GM21576 (cell line): ENCODE measurements around the gene ETNK2.

Experiments used
- ATAC-seq: cut with Tn5 transposase; IDR thresholded peaks from one replicate; pipeline ENCODE4 v1.9.1; 2021; ENCODE audit warnings: mild to moderate bottlenecking, moderate library complexity; ENCODE audit not compliant: unreplicated experiment

Gene ETNK2

DNA sequence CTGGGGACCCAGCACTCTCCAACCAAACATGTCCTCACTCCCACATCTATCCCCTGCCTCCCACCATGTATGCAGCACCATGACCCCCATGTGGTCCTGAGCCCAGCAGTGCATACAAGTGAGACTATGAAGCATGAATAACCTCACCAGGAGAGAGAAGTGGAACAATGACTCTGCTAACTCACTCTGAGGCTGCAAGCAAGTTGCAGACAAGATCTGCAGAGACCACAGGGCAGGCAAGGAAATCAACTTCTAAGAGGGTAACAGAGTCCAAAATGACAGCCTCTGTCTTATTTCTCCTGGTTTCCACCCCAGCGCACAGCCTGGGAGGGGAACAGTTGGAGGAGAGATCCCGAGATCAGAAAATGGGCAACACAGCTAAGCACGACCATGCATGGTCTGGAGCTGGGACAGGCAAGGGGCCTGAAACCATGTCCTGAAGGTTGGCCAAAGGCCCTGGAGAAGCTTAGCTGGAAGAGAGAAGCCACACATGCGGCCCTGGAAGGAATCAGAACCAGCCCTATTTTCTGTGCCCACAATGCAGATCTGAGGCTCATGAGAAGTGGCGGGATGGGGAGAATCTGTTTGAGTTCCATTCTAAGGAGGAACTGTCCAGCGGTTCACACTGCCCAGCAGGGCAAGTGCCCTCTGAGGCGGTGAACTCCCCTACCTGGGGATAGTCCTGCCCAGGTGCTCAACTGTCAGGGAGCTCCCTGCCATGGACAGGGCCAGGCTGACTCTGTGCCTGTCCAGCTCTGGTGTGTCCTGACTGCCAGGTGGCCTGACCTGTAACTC, 26.8 kb upstream of the ETNK2 start:
- no peak for ATAC-seq

DNA sequence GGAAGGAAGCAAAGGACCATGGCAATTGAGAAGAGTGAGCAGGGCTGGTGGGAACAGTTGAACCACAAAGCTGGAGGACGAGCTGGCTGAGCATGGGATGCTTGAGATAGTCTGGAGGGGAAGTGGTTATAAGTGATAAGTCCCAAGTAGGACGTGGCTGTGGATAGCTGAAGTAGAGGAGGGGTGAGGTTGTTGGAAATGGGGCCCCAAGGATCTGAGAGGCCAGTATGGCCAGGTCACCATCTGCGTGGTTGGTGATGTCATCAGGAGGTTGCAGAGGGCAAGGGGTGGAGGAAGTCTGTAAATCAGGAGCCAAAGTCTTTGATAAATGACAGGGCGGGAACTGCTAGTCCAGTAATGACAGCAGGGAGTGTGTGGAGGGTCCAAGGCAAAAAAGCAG, 25.3 kb upstream of the ETNK2 start:
- no peak for ATAC-seq

DNA sequence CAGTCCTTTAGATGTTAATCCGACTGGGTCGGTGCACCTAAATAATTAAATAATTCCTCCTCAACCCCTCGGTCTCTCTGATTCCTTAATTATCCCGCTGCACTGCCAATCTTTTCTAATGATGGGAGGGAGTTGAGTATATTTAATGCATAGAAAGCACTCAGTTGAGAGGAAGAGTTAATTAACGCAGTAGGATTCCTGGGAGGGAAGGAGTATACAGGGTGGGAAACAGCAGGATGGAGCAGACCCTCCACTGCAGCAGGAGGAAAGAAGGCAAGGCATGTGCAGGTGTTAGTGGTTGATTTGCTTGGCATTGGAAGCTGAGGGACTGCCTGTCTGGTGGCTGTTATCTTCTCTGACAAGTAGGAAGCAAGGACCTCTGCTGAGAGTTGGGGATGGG, 24.2 kb upstream of the ETNK2 start:
- ATAC-seq = no peak

DNA sequence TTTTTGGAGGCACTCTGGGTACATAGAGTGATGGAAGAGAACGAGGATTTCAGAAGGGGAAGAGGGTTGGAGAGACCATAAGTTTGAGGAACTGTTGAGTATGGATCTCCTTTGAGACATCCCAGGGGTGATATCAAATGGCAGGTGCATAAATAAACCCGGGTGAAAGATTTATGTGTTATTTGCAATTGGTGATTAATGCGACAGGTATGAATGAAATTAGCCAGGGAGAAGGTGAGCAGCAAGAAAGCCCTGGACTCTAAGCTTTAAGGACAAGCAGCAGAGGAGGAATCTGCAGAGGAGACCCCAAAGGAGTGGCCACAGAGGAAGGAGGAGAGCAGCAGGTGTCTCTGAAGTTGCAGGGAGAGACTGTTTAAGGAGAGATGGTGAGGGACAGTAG, 23.1 kb upstream of the ETNK2 start:
- no peak for ATAC-seq

DNA sequence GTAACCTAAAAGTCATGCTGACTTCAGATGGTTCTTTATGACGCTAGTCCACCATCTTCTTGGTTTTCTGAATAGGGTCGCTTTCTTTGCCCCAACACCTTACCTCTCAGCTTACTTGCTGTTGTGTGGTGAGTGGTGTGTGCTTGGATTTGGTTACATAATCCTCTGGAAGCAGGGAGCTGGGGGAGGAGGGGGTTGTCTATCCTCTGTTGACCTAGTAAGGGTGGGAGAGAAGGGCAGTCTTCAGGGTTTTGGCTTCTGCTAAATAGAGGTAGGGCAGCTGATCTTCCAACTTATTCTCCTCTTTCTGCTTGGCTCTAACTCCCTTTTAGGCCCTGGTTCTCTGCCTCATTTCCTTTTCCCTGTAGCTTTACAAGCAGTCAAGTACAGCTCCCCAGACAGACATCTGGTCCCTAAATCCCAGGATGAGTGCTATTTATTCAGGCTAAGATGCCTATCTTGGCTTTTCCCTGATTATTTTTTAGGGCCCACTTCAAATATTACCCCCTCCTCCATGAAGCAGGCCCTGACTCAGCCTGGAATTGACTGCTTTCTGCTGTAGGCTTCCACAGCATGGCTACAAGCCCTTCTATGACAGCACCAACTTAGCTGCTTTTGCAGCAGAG, 20.7 kb upstream of the ETNK2 start:
- ATAC-seq = no peak

DNA sequence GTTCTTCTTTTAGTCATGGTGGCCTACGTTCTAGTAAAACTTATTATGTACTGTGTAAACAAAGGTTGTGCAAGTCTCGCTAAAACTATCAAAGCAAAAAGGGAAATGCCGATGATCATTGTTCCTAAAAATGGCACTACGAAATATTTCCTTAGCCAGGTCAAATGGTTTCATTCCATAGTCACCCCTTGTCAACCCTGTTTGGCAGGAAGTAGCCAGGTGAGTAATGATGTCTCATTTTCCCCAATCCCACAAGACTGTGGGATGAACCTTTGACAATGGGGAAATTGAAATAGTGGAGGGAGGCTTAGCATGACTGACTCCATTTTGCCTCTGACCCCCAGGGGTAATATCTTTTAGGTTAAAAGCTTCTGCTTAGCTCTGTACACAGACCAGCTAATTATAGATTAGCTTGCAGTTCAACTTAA, 19.9 kb upstream of the ETNK2 start:
- ATAC-seq = no peak

DNA sequence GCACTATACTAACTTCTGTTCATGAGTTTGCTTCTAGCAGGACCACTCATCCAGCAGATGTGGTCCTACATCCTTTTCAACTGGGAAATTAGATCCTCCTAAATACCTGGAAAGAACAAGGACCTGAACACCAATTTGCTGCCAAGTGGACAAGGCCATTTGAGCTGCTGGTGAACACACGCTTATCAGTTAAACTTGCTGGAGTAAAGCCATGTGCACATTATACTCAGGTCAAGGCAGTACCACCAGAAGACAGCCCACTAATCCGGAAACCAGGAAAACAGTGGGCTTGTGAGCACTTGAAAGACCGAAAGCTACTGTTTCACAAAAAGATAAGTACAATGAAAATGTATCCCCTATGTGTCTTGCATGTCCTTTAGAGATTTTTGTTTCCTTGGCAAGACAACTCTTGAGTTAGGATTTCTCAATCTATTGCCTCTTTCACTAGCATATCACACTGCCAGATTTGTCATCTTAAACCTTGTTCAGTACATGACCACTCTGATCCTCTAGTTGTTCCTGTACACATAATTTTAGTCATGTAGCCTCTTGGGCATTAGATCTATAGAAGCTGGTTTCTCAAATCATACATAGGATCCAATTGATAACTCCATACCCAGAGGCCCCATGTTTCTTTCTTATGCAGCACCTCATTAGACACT, 18.8 kb upstream of the ETNK2 start:
- ATAC-seq = no peak

DNA sequence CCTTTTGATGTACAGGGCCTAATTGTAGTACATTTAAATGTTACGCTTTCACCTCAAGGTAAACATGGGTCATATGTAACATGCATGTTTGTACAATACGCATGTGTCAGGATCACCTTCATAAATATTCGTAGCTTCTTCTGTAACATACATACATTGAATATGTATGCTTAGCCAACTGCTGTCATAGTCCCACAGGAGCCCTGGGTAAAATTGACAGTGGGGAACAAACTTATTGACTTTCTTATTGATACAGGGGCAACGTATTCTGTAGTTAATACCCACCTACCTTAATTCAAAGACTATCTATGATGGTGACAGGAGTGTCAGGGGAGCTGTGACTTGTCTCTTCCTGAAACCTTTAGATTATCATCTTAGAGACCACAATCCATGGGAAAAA, 18.0 kb upstream of the ETNK2 start:
- ATAC-seq = no peak

DNA sequence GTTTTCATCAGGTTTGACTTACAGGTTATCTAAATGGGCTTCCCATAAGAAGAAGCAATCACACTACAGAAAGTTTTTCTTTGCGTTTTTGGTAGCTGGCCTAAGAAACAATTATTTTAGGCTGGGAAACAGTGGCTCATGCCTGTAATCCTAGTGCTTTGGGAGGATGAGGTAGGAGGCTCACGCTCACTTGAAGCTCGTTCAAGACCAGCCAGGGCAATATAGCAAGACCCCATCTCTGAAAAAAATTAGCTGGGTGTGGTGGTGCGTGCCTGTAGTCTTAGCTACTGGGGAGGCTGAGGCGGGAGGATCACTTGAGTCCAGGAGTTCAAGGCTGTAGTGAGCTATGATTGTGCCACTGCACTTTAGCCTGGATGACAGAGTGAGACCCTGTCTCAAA, 15.9 kb upstream of the ETNK2 start:
- ATAC-seq = no peak

DNA sequence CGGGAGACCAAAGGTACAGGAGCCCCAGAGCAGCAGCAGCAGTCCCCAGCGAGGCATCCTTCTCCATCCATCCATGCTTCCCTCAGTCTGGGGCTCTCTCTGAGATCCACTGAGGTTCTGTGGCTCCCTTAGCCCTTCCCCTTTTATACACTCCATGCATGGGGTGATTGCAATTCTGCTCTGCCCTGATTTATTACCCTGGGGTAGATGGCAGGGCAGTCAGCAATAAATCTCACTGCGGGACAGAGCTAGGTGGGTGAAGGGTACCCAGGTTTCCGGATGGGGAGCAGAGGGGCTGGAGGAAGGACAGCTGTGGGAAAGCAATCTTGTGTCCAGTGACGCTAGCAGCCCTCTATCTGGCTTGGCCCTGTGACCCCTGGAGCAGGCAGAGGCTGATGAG, 14.4 kb upstream of the ETNK2 start, which contains the start of gene REN:
TSS of gene REN (minus strand) at position 119 of the 400 bp plus-strand sequence. CDS start at position 75, 44 bp downstream.
- ATAC-seq = no peak

DNA sequence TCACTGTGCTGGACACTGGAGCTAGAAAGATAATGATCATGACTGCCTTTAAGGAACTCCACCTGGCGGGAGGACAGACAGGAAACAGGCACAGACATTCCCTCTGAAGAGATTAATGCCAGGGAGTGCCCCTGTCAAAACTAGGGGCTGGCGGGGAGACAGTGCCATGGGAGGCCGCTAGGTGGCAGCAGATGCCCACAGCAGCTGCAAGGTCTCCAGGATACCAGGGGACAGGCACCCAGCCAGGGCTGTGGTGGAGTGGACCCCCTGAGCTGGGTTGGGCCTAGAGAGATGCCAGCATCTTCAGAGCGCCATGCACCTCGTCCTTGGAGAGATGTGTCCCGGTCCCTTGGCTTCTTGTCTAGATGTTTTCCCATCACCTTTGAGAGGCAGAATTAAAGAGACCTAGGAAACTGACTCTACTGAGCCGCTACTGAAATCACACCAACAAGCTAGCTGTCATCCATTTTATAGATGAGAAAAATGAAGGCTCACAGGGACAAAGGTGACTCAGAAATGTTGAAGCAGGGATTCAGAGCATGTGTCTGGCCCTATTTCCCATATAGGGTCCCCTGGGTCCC, 10.7 kb upstream of the ETNK2 start:
- no peak for ATAC-seq

DNA sequence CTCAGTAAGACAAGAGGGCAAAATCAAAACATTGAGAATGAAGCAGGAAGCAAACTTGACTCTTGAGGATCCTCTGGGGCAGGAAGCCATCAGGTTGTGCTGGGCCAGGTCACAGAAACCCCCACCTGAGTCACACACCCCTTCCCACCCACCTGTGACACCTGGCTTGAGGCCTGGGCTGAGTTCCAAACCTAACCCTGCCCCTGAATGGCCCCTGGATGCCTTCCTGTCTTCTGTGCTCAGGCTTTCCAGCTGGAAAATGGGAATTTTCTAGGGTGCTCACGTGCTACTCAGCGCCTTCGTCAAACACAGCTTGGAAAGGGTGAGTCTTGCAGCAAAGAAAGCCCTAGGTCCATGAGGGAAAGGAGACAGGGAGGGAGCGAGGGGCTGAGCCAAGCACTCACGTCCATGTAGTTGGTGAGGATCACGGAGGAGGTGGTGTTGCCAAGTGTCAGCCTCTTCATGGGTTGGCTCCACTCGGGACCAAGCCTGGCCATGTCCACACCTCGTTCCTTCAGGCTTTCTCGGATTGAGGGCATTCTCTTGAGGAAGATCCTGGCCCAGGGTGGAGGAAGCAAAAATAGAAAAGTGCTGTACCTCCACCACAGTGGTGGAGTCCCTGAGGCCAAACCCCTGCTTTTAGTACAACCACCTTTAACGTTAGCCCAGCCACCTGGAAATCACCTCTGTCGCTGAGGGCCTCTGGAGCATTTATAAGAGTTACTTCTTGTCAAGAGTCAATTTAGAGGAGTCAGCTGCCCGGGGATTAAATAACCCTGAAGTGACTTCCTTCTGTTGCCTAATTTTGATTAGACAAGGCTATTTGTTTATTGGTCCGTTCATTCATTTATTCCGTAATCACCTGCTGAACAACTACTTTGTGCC, 10.0 kb upstream of the ETNK2 start:
- no peak for ATAC-seq

DNA sequence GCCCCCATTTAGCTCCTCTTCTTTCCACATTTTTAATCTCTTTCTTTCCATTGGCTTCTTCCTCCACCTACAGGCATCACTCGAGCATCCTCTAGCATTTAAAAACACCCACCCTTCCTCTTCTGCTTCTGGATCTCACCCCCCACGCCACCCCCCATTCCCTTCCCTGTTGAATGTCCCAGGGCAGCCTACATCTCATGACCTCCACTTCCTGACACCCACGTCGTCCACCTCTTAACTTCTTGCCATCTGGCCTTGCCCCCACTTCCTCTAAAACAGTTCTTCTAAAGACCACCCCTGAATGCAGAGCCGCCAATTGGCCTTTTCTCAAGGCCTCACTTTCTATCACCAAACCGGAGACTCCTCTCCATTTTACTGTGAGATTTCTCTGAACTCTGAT, 6.1 kb upstream of the ETNK2 start:
- ATAC-seq = no peak

DNA sequence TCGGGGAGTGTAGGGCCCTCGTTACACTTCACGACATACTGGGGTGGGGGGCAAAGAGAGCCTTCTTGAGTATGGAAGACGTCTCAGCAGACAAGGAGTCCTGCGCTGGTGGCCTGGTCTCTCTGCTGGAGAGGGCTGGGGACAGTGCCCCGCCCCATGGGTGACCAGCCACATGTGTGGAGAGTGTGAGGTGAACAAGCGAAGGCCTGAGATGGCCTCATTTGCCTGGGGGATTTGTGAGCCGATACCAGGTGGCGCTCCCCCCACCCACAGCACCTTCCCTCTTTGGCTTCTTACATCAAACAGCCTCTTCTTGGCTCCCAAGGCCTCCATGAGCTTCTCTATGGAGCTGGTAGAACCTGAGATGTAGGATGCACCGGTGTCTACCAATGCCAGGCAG, 4.0 kb upstream of the ETNK2 start:
- no peak for ATAC-seq

DNA sequence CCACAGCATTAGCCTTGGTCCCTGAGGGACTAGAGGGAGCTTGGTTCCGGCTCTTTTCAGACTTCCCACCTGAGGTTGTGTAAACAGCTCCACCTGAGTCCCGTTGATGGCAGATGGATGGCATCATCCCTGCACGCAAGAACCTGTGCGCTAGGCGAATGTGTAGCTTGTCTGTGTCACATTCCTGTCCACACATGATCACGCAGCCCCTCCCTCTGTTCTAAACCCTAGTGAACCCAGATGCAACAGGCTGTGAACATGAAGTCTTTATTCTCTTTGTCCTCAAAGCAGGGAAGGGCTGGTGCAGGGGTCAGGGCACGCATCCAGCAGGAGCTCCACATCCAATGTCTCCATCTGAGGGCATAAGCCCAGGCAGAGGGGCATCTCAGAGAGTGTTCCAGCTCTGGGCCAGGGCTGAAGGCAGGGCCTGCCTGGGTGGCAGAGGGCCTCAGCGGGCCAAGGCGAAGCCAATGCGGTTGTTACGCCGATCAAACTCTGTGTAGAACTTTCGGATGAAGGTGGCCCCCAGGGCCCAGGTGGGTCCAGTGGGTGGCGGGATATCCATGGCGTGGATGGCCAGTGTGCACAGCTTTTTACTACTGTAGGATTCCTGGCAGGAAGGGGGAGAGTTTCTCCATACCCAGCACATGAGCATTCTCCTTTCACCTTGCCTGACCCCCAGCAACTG, 2.9 kb upstream of the ETNK2 start:
- no peak for ATAC-seq

DNA sequence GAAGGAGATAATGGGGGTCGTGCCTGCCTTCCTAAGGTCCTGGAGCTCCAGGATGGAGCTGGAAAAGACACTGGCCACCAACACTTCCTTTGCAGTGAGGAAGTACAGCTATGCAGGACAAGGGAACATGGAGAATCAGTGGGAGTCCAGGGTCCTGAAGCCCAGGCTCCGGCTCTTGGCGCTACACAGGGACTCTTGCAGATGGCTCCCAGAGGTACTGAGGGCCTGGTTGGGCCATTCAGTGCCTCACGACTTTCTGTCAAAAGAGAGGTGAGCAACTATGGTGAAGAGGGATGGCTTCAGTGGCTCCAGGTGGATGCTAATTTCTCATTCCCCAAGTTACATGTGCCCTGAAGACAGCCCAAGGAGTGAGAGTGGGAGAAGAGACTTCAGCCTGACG, 1.8 kb upstream of the ETNK2 start:
- no peak for ATAC-seq

DNA sequence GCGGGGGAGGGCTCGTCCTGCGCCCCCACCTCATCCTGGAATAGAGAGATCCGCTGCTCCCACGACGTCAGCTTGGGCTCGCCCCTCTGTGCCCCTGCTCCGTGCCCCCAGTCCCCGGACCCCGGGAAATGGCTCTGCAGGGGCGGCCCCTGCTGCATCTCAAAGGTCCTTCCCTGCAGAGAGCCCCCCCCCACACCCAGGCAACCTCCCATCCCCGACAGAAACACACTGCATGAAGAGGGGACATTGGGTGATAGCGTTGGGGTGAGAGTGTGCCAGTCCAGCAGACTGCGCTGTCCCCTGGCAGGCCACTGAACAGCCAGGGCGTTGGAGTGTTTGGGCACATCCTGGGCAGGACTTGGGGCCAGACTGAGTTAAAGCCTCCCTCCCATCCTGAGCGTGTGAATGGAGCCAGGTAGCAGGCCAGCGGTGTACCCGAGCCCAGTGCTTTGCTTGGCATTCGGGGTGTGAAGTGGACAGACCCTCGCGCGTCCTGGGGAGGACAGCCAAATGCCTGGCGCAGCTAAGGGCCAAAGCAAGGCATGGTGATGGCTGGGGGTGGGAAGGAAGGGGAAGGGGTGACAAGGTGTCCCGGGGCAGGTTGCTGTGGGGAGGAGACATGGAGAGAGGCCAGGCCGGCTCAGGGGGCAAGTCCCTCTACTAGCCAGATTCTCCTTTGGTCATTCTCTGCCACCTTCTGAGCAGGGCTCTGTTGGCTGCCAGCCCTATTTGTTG, 633 bp upstream of the ETNK2 start:
- ATAC-seq = no peak

DNA sequence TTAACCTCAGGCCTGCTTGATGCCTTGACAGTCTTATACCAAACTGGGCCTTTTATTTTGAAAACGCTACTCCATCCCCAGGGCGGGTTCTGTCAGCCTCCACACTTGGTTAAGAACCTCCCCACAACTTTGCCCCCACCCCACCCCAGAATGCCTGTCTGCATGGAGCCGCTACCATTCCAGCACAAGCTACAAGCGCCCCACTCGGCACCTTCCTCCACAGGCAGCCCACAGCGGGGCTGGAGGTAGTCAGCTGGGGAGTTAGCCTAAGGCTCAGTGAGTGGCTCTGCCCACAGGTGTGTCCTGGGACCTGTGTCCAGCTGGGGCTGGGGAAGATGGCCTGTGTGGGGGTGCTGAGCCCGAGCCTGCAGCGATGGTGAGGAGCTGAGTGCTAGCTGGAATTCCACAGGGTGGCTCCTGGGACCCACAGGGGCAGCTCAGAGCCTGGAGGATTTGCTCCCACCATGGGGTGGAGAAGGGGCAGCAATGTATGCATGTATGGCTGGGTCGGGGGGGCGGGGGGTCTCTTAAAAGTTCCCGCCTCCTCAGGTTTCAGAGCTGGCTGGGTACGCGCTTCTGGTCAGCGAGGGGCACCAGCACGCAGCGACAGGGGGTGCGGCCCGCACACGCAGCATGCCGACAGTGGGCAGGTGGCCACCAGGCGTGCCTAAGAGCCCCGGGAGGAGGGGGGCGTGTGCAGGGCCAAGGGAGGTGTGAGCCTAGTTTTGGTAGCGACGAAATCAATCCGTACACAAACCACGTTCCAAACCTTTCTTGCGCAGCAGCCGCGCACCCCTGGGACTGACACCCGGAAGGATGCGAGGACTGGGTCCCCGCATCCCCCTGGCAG, 917 bp downstream of the ETNK2 start:
- no peak for ATAC-seq
